B cell (primary cell): ENCODE data around the gene RPL13. TPM values are rescaled to one million over a fixed set of nuclear protein-coding genes. Genes with fewer than 3 reads are reported as not detected.

ENCODE experiments used
- ATAC-seq: fragments of 200-7000 bp; cut with Tn5 transposase; one replicate; pipeline ENCODE4 v1.10.0; 2021; ENCODE audit warnings: low read depth, mild to moderate bottlenecking, moderate number of reproducible peaks, moderate library complexity
- CTCF ChIA-PET: fragments of 350-600 bp; sonication (Branson Sonifier 250); formaldehyde crosslinking; loops from one replicate; lab custom pipeline; 2021; ENCODE audit warnings: antibody characterized with exemption, inconsistent platforms; lab: Charles Lee
- POLR2A ChIA-PET: fragments of 350-600 bp; sonication (Branson Sonifier 250); formaldehyde crosslinking; loops from one replicate; lab custom pipeline; 2021; ENCODE audit warnings: antibody characterized with exemption; lab: Charles Lee
- DNase-seq: peaks from one replicate; pipeline ENCODE4 v3.0.0; 2013
- H2AFZ ChIP-seq: 2 replicates; pipeline ENCODE4 v1.6.1; 2012; ENCODE audit warnings: mild to moderate bottlenecking, low read depth, low read length; ENCODE audit not compliant: insufficient read depth, poor library complexity, severe bottlenecking
- H3K27ac ChIP-seq, 2 donors: 1 replicate in 1 of 2; 2 replicates in 1 of 2; pipeline ENCODE4 v1.5.1; 2012 to 2013; ENCODE audit warnings: low read length in 2 of 2, mild to moderate bottlenecking in 2 of 2, moderate library complexity in 1 of 2
- H3K27me3 ChIP-seq, 4 experiments: fragments of 200-600 bp in 1 of 4; sonication (generic) in 1 of 4; replicated peaks in 1 of 4; 1 replicate in 2 of 4; 2 replicates in 2 of 4; pipeline versions ENCODE4 v1.6.1 to v1.7.0; 2013 to 2016; ENCODE audit warnings: low read length in 3 of 4, mild to moderate bottlenecking in 2 of 4, mixed read lengths in 1 of 4, moderate library complexity in 1 of 4; ENCODE audit not compliant: insufficient read depth in 4 of 4, control insufficient read depth in 3 of 4; ENCODE audit errors: control extremely low read depth in 1 of 4
- H3K36me3 ChIP-seq, 2 experiments: replicated peaks in 1 of 2; 1 replicate in 1 of 2; 2 replicates in 1 of 2; pipeline versions ENCODE4 v1.6.1 to v1.7.1; 2013; ENCODE audit warnings: low read length in 1 of 2; ENCODE audit not compliant: insufficient read depth in 2 of 2, control insufficient read depth in 1 of 2; ENCODE audit errors: control extremely low read depth in 1 of 2, extremely low read depth in 1 of 2
- H3K4me1 ChIP-seq, 2 donors: fragments of 200-600 bp in 1 of 2; sonication (generic) in 1 of 2; 1 replicate in 1 of 2; 2 replicates in 1 of 2; pipeline versions ENCODE4 v1.5.1 to v1.6.1; 2013 to 2017; ENCODE audit warnings: low read length in 2 of 2; ENCODE audit not compliant: control insufficient read depth in 2 of 2, insufficient read depth in 2 of 2
- H3K4me2 ChIP-seq: replicated peaks from 2 replicates; pipeline ENCODE3; 2012; ENCODE audit warnings: mild to moderate bottlenecking, low read depth, low read length; ENCODE audit not compliant: poor library complexity, severe bottlenecking
- H3K4me3 ChIP-seq, 5 experiments: fragments of 200-600 bp in 1 of 5; sonication (generic) in 1 of 5; 1 replicate in 3 of 5; 2 replicates in 2 of 5; pipeline versions ENCODE4 v1.5.1 to v1.7.0; 2011 to 2016; ENCODE audit warnings: low read length in 4 of 5, mild to moderate bottlenecking in 4 of 5, low read depth in 2 of 5, control low read depth in 1 of 5, moderate library complexity in 1 of 5; ENCODE audit not compliant: insufficient read depth in 1 of 5; ENCODE audit errors: control extremely low read depth in 1 of 5, extremely low read depth in 1 of 5
- H3K79me2 ChIP-seq: fragments of 200-600 bp; sonication (generic); one replicate; pipeline ENCODE4 v1.6.0; 2016; ENCODE audit warnings: low read length; ENCODE audit not compliant: control insufficient read depth, insufficient read depth
- H3K9ac ChIP-seq: fragments of 200-600 bp; sonication (generic); 2 replicates; pipeline ENCODE4 v1.6.1; 2017; ENCODE audit warnings: mild to moderate bottlenecking, low read length, moderate library complexity
- H3K9me3 ChIP-seq, 3 donors: one replicate each; pipeline versions ENCODE4 v1.6.1 to v1.7.1; 2013; ENCODE audit warnings: low read length in 2 of 3; ENCODE audit not compliant: control insufficient read depth in 2 of 3, insufficient read depth in 1 of 3; ENCODE audit errors: control extremely low read depth in 1 of 3
- H4K20me1 ChIP-seq: 2 replicates; pipeline ENCODE4 v1.6.0; 2012; ENCODE audit warnings: mild to moderate bottlenecking, low read length; ENCODE audit not compliant: insufficient read depth, control insufficient read depth, poor library complexity, severe bottlenecking
- H3K27ac Mint-ChIP-seq: one replicate; pipeline ENCODE4 v1.8.0; 2021; ENCODE audit warnings: mixed read lengths
- H3K27me3 Mint-ChIP-seq: one replicate; pipeline ENCODE4 v1.8.0; 2021; ENCODE audit warnings: mixed read lengths
- H3K4me1 Mint-ChIP-seq: one replicate; pipeline ENCODE4 v1.8.0; 2021; ENCODE audit warnings: mixed read lengths
- H3K4me3 Mint-ChIP-seq: one replicate; pipeline ENCODE4 v1.8.0; 2021; ENCODE audit warnings: mixed read lengths
- H3K9me3 Mint-ChIP-seq: one replicate; pipeline ENCODE4 v1.8.0; 2022; ENCODE audit warnings: mixed read lengths; ENCODE audit not compliant: insufficient read depth
- CTCF ChIP-seq: fragments of 200-600 bp; IDR thresholded peaks from one replicate; pipeline ENCODE4 v1.8.0; 2022; ENCODE audit warnings: antibody characterized with exemption, mild to moderate bottlenecking
- EZH2 ChIP-seq: IDR thresholded peaks from 2 replicates; pipeline ENCODE4 v1.6.1; 2012; ENCODE audit warnings: borderline replicate concordance, low read depth, mild to moderate bottlenecking, moderate library complexity, low read length; ENCODE audit not compliant: insufficient read depth, poor library complexity, severe bottlenecking
- WGBS: methylation state at CpG from one replicate; pipeline ENCODE4 v1.1.5; 2013; ENCODE audit warnings: missing lambda C conversion rate; ENCODE audit not compliant: insufficient coverage; 5-methylcytosine and 5-hydroxymethylcytosine counted together
- intact Hi-C: fragments of 100-400 bp; cut with micrococcal nuclease; formaldehyde crosslinking; loops from one replicate; pipeline ENCODE4 v1.10.0; 2022
- polyA plus RNA-seq: library from polyadenylated mRNA; depleted of rRNA; stranded (reverse); fragments of >200 nt; gene quantifications from 2 replicates; pipeline ENCODE4 v1.2.3, GENCODE V29; 2012
- total RNA-seq, 2 donors: library from RNA; stranded (reverse); fragments of 120-200 nt in 1 of 2; gene quantifications; 1 replicate in 1 of 2; 2 replicates in 1 of 2; pipeline versions ENCODE4 v1.2.3 to v1.2.4, GENCODE V29; 2013 to 2022

The RPL13 gene
- total and polyA plus RNA-seq, 2 donors (not counting 1 experiment from before 2014, with no cell fraction given), result 3,184 to 11,676 TPM

DNA sequence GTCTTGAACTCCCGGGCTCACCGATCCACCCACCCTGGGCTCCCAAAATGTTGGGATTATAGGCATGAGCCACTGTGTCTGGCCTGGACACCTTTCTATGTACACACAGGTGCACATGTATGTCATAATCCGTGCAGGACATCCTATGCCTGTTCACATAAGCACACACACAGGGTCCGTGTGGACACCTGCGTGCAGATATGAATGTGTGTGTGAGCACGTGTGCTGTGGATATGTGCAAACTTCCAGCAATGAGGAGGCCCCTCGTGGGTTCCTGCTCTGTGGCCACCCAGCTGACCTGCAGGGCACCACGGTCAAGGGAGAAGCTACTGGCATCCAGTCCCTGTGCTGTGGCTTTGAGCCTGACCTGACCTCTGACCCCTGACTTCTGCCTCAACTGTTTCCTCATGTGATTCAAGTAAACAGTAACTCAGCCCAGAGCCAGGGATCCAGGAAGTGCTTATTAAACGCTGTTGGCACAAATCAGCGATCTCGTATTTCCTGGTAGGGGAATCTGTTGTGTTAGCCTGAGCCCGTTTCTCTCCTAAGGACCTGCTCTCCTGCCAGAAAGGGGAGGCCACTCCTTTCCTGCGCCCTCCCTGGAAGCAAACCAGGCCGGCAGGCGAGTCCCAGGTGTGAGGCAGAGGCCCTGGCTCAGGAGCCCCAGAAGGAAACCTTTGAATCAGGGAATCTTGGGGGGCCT, 21.5 kb downstream of the RPL13 start:
- Mint-ChIP-seq H3K27ac (peak overlapping the region; percentile 10), H3K27me3 (no peaks in the 10 kb centered on the region), H3K9me3 (no peaks in the 10 kb centered on the region), H3K4me1 (no peaks in the 10 kb centered on the region), H3K4me3 (no peak overlapping the region)
- Histone ChIP-seq H3K9ac (no peak overlapping the region), H3K79me2 (no peaks in the 10 kb centered on the region), H3K4me3 (no peak overlapping the region), H3K4me2 (no peak overlapping the region), H3K9me3 (peaks cover 0 to 3% (median 0%) of the 10 kb centered on the region in 3 donors), H3K27ac (no peak overlapping the region), H3K36me3 (no peaks in the 10 kb centered on the region), H4K20me1 (no peaks in the 10 kb centered on the region), H2AFZ (no peak overlapping the region), H3K4me1 (no peaks in the 10 kb centered on the region), H3K27me3 (no peaks in the 10 kb centered on the region)
- ChIA-PET POLR2A (no interaction called here), CTCF (no interaction called here)
- ATAC-seq (no peak), DNase-seq (no peak)
- intact Hi-C loops, result no loop called here
- TF ChIP-seq EZH2 (no peak), CTCF (no peak)
- WGBS, result 69% methylated on average over 12 of the region's 15 CpGs

DNA sequence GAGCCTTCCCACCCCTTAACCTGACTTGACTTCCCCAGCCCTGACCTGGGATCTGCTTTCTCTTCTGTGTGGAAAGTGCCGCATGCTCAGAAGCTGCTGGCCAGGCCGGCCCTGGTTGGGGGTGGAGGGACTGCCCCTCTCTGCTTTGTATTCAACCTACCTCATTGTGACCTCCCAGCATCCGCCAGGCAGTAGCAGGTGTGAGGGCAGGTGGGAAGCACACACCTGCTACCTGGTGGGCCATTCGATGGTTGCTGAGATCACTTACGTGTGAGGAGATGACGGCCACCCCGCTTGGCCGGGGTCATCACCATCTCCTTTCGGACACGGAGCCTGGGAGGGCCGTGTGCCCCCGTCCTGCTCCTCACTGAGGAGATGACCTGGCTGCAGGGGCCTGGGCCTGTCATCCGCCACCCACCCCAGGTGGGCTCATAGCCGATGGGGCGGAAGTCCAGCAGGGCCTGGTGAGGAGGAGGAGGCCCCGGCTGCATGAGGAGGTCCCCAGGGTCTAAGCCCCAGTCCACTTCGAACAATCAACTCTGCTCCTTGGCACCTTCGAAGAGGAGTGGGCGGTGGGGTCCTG, 22.2 kb downstream of the RPL13 start:
- POLR2A ChIA-PET, result no interaction called here
- intact Hi-C loops, result no loop called here
- no peak overlapping the region for H3K4me3 ChIP-seq
- CTCF ChIA-PET, result no interaction called here
- no peaks in the 10 kb centered on the region for H4K20me1 ChIP-seq
- H3K36me3 ChIP-seq, result no peaks in the 10 kb centered on the region
- H3K4me1 Mint-ChIP-seq, result no peaks in the 10 kb centered on the region
- H3K27ac Mint-ChIP-seq, result no peak overlapping the region
- ATAC-seq (no peak), DNase-seq (no peak)
- H3K79me2 ChIP-seq, result no peaks in the 10 kb centered on the region
- no peak overlapping the region for H3K4me2 ChIP-seq
- no peaks in the 10 kb centered on the region for H3K27me3 ChIP-seq
- no peak overlapping the region for H3K9ac ChIP-seq
- no peaks in the 10 kb centered on the region for H3K9me3 Mint-ChIP-seq
- TF ChIP-seq CTCF, result no peak
- no peak for TF ChIP-seq EZH2
- H3K9me3 ChIP-seq, result peaks cover 0 to 9% (median 0%) of the 10 kb centered on the region in 3 donors
- H3K27me3 Mint-ChIP-seq, result no peaks in the 10 kb centered on the region
- no peak overlapping the region for H2AFZ ChIP-seq
- no peak overlapping the region for H3K4me3 Mint-ChIP-seq
- no peaks in the 10 kb centered on the region for H3K4me1 ChIP-seq
- H3K27ac ChIP-seq, result no peak overlapping the region
- WGBS, result 96% methylated on average over 17 of the region's 19 CpGs
